Nephron progenitor cell (in vitro differentiated cells): ENCODE measurements around the gene ASAP2.

Experiments used
- DNase-seq: peaks from one replicate; pipeline ENCODE4 v3.0.0; 2021
- H3K27ac Mint-ChIP-seq: 2 replicates; pipeline ENCODE4 v1.8.0; 2021; ENCODE audit warnings: mild to moderate bottlenecking, moderate library complexity, mixed read lengths
- H3K27me3 Mint-ChIP-seq: 2 replicates; pipeline ENCODE4 v1.8.0; 2021; ENCODE audit warnings: mild to moderate bottlenecking, low read depth, mixed read lengths; ENCODE audit not compliant: poor library complexity
- H3K36me3 Mint-ChIP-seq: 2 replicates; pipeline ENCODE4 v1.8.0; 2021; ENCODE audit warnings: low read depth, mixed read lengths
- H3K4me1 Mint-ChIP-seq: 2 replicates; pipeline ENCODE4 v1.8.0; 2021; ENCODE audit warnings: mixed read lengths
- H3K4me3 Mint-ChIP-seq: 2 replicates; pipeline ENCODE4 v1.8.0; 2021; ENCODE audit warnings: mild to moderate bottlenecking, moderate library complexity, mixed read lengths
- H3K9me3 Mint-ChIP-seq: 2 replicates; pipeline ENCODE4 v1.8.0; 2021; ENCODE audit warnings: mild to moderate bottlenecking, moderate library complexity, mixed read lengths
- CTCF ChIP-seq: fragments of 200-600 bp; sonication (generic); IDR thresholded peaks from 2 replicates; pipeline ENCODE4 v1.5.0; 2021; ENCODE audit warnings: antibody characterized with exemption

Gene ASAP2

GRCh38 chr2:9336576-9337314 is 130.1 kb downstream of the ASAP2 start:
- Mint-ChIP-seq H3K9me3 (peaks cover 3% of the 10 kb centered on the region), H3K36me3 (peaks cover 45% of the 10 kb centered on the region), H3K27ac (peak overlapping the region; percentile 98), H3K4me3 (no peak overlapping the region), H3K27me3 (peaks cover 3% of the 10 kb centered on the region), H3K4me1 (peaks cover 64% of the 10 kb centered on the region)
- no peak for TF ChIP-seq CTCF
- no peak for DNase-seq

DNA sequence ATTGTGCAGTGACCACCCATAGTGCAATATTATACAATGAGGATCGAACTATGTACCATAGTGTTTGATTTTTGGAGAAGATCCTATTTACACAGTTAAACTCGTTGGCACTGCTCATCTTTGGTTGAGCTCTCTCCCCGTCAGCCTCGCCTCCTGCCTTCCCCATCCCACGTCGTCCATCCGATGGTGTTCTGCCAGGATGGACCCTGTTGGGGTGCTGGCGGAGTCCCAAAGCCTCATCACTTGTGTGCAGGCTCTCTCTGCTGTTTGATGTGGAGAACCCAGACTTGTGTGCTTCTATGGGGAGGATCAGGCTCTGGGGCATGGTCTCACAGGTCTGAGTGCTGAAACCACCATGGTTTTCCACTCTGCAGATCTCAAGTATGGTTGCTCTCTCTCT is 131.3 kb downstream of the ASAP2 start:
- no peak overlapping the region for H3K27ac Mint-ChIP-seq
- peaks cover 3% of the 10 kb centered on the region for H3K27me3 Mint-ChIP-seq
- peaks cover 52% of the 10 kb centered on the region for H3K4me1 Mint-ChIP-seq
- peaks cover 57% of the 10 kb centered on the region for H3K36me3 Mint-ChIP-seq
- peaks cover 7% of the 10 kb centered on the region for H3K9me3 Mint-ChIP-seq
- no peak for TF ChIP-seq CTCF
- DNase-seq = no peak
- H3K4me3 Mint-ChIP-seq = no peak overlapping the region

GRCh38 chr2:9341337-9341887 is 134.8 kb downstream of the ASAP2 start:
- no peak for DNase-seq
- peaks cover 7% of the 10 kb centered on the region for H3K9me3 Mint-ChIP-seq
- H3K36me3 Mint-ChIP-seq = peaks cover 75% of the 10 kb centered on the region
- peaks cover 3% of the 10 kb centered on the region for H3K27me3 Mint-ChIP-seq
- TF ChIP-seq CTCF = no peak
- no peak overlapping the region for H3K4me3 Mint-ChIP-seq
- peaks cover 27% of the 10 kb centered on the region for H3K4me1 Mint-ChIP-seq
- no peak overlapping the region for H3K27ac Mint-ChIP-seq

DNA sequence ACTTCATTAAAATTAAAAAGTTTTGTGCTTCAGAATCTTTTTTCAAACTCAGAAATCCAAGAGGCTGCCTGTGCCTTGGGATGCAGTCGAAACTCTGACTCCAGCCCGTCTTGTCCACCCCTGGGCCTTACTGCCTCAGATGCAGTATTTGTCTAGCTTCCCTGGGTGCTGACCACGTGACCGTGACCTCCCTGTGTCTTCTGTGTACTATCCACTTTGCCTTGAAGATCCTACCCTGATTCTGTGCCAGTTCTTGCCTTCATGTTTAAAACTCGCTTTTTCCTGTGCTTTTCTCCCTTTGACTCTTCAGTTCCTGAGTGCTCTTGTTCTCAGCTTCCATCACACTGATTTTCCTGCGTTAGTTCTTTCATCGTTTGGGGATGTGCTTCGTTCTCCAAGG is 136.0 kb downstream of the ASAP2 start:
- H3K27ac Mint-ChIP-seq = no peak overlapping the region

GRCh38 chr2:9343524-9343923 is 136.9 kb downstream of the ASAP2 start:
- no peaks in the 10 kb centered on the region for H3K27me3 Mint-ChIP-seq
- peaks cover 70% of the 10 kb centered on the region for H3K36me3 Mint-ChIP-seq
- no peak for DNase-seq
- H3K27ac Mint-ChIP-seq = peak overlapping the region; percentile 77
- TF ChIP-seq CTCF = no peak
- no peak overlapping the region for H3K4me3 Mint-ChIP-seq
- H3K4me1 Mint-ChIP-seq = peaks cover 6% of the 10 kb centered on the region
- peaks cover 7% of the 10 kb centered on the region for H3K9me3 Mint-ChIP-seq

More for the DNA sequence above, 136.0 kb downstream of the ASAP2 start:
- DNase-seq = no peak
- H3K9me3 Mint-ChIP-seq = peaks cover 7% of the 10 kb centered on the region
- H3K27me3 Mint-ChIP-seq = peaks cover 3% of the 10 kb centered on the region
- TF ChIP-seq CTCF = no peak
- H3K36me3 Mint-ChIP-seq = peaks cover 79% of the 10 kb centered on the region
- H3K4me3 Mint-ChIP-seq = no peak overlapping the region
- H3K4me1 Mint-ChIP-seq = peaks cover 14% of the 10 kb centered on the region

DNA sequence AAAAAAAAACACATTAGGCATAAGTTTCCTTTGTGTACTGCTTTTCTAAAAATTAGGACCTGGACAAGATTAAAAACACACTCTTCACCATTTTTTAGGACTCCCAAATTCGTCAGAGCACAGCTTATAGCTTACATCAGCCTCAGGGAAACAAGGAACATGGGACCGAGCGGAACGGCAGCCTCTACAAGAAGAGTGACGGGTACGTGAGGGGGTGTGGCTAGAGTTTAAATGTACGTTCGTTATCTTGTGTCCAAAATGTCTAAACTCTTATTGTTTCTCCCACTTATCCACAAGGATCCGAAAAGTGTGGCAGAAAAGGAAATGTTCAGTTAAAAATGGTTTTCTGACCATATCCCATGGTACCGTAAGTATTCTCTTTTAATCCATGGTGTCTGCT is 137.8 kb downstream of the ASAP2 start:
- DNase-seq = no peak
- H3K4me1 Mint-ChIP-seq = peaks cover 4% of the 10 kb centered on the region
- H3K9me3 Mint-ChIP-seq = peaks cover 7% of the 10 kb centered on the region
- no peak overlapping the region for H3K4me3 Mint-ChIP-seq
- no peak overlapping the region for H3K27ac Mint-ChIP-seq
- no peaks in the 10 kb centered on the region for H3K27me3 Mint-ChIP-seq
- no peak for TF ChIP-seq CTCF
- peaks cover 64% of the 10 kb centered on the region for H3K36me3 Mint-ChIP-seq
